Right lobe of liver (tissue), 6 donors: ENCODE data around the gene CST6. TPM values are rescaled to one million over a fixed set of nuclear protein-coding genes. Genes with fewer than 3 reads are reported as not detected.

ENCODE experiments used
- ATAC-seq, 4 donors: fragments of 200-7000 bp; cut with Tn5 transposase; one replicate each; pipeline ENCODE4 v1.9.1; 2020; ENCODE audit warnings: mild to moderate bottlenecking in 4 of 4, moderate library complexity in 4 of 4
- DNase-seq, 3 donors: peaks; one replicate each; pipeline ENCODE4 v3.0.0-alpha.2; 2020
- H3K27ac ChIP-seq, 3 donors: fragments of 200-600 bp; one replicate each; pipeline ENCODE4 v1.8.0; 2022
- H3K27me3 ChIP-seq, 2 donors: fragments of 200-600 bp; one replicate each; pipeline ENCODE4 v1.8.0; 2022
- H3K36me3 ChIP-seq, 4 donors: fragments of 200-600 bp; sonication (generic) in 1 of 4; one replicate each; pipeline versions ENCODE4 v1.5.1 to v1.8.0; 2017 to 2022; ENCODE audit warnings: control low read depth in 1 of 4
- H3K4me1 ChIP-seq, 4 donors: fragments of 200-600 bp; sonication (generic) in 1 of 4; one replicate each; pipeline versions ENCODE4 v1.5.1 to v1.8.0; 2017 to 2022; ENCODE audit warnings: control low read depth in 1 of 4
- H3K4me3 ChIP-seq, 3 donors: fragments of 200-600 bp; one replicate each; pipeline ENCODE4 v1.8.0; 2022
- H3K9me3 ChIP-seq, 4 donors: fragments of 200-600 bp; sonication (generic) in 1 of 4; one replicate each; pipeline versions ENCODE4 v1.5.1 to v1.8.0; 2017 to 2022; ENCODE audit warnings: control low read depth in 1 of 4
- CTCF ChIP-seq, 4 donors: fragments of 200-600 bp in 3 of 4; fragments of 450-650 bp in 1 of 4; IDR thresholded peaks; one replicate each; pipeline versions ENCODE4 v1.5.1 to v1.8.0; 2016 to 2022; ENCODE audit warnings: antibody characterized with exemption in 4 of 4, mild to moderate bottlenecking in 2 of 4
- POLR2A ChIP-seq: fragments of 450-650 bp; IDR thresholded peaks from one replicate; pipeline ENCODE4 v1.6.1; 2017; ENCODE audit warnings: antibody characterized with exemption, mild to moderate bottlenecking
- WGBS: methylation state at CpG from one replicate; pipeline ENCODE4 v1.1.6; 2018; ENCODE audit warnings: low coverage, low lambda C conversion rate; ENCODE audit not compliant: insufficient coverage; ENCODE audit errors: missing lambda C conversion rate; 5-methylcytosine and 5-hydroxymethylcytosine counted together
- intact Hi-C, 2 donors: fragments of 100-400 bp; cut with DNase I; formaldehyde crosslinking; loops; one replicate each; pipeline versions ENCODE4 v1.11.2 to v1.14.1; 2022
- total RNA-seq, 6 experiments: library from RNA; depleted of rRNA in 2 of 6; stranded (reverse); fragments of >200 nt in 2 of 6; fragmentation: NEBNext Ultra II Directional in 3 of 6; extraction: Animal tissue kit (Norgen Biotek cat#: 25700) in 3 of 6; gene quantifications; one replicate each; pipeline versions ENCODE4 v1.1.0 to v1.2.4, GENCODE V29; 2016 to 2023
- donor health status: DM: no; HTN: yes; CAD: no.
- donor health status: DM: no; HTN: no; CAD: no.
- donor health status: DM: no; HTN: no; CAD: no.
- donor health status: DM: no; HTN: yes; CAD: no.
- donor health status: DM: no; HTN: yes; CAD: no.

Gene CST6
- total RNA-seq, 6 experiments from 2014 or later, result not detected

GRCh38 chr11:66032957-66033735 lies 21.3 kb downstream of the CST6 start:
- Histone ChIP-seq H3K9me3 (no peaks in the 10 kb centered on the region), H3K4me3 (no peak overlapping the region), H3K36me3 (no peaks in the 10 kb centered on the region), H3K4me1 (no peaks in the 10 kb centered on the region), H3K27ac (no peak overlapping the region), H3K27me3 (no peaks in the 10 kb centered on the region)
- intact Hi-C loops, result no loop called here
- DNase-seq, result no peak
- 57% methylated on average over 8 of the region's 8 CpGs for WGBS
- TF ChIP-seq POLR2A (no peak), CTCF (IDR thresholded peaks at IDR 0.05) (no peak)
- ATAC-seq, result peak in 2 of 4 donors; percentile 62 to 63

- no peaks in the 10 kb centered on the region for H3K27me3 ChIP-seq
- no peak for ATAC-seq
- TF ChIP-seq POLR2A, result no peak
- TF ChIP-seq CTCF (IDR thresholded peaks at IDR 0.05), result no peak
- DNase-seq, result no peak
- WGBS, result 40% methylated on average over 1 of the region's 9 CpGs
- no peaks in the 10 kb centered on the region for H3K9me3 ChIP-seq
- intact Hi-C loops, result no loop called here
- no peak overlapping the region for H3K4me3 ChIP-seq
- no peaks in the 10 kb centered on the region for H3K36me3 ChIP-seq
- no peaks in the 10 kb centered on the region for H3K4me1 ChIP-seq
- no peak overlapping the region for H3K27ac ChIP-seq
These were observed 24.0 kb downstream of the CST6 start for GRCh38 chr11:66035653-66036333.

GRCh38 chr11:66036334-66036710 lies 24.5 kb downstream of the CST6 start:
- 74% methylated on average over 5 of the region's 5 CpGs for WGBS
- H3K9me3 ChIP-seq, result no peaks in the 10 kb centered on the region
- H3K36me3 ChIP-seq, result no peaks in the 10 kb centered on the region
- H3K4me3 ChIP-seq, result no peak overlapping the region
- H3K27ac ChIP-seq, result no peak overlapping the region
- DNase-seq (no peak), ATAC-seq (no peak)
- H3K4me1 ChIP-seq, result no peaks in the 10 kb centered on the region
- no peaks in the 10 kb centered on the region for H3K27me3 ChIP-seq
- no peak for TF ChIP-seq CTCF (IDR thresholded peaks at IDR 0.05)
- no peak for TF ChIP-seq POLR2A
- intact Hi-C loops, result no loop called here

- TF ChIP-seq CTCF (IDR thresholded peaks at IDR 0.05) (no peak), POLR2A (no peak)
- no peaks in the 10 kb centered on the region for H3K4me1 ChIP-seq
- no peaks in the 10 kb centered on the region for H3K36me3 ChIP-seq
- H3K4me3 ChIP-seq, result no peak overlapping the region
- no peak overlapping the region for H3K27ac ChIP-seq
- H3K9me3 ChIP-seq, result no peaks in the 10 kb centered on the region
- ATAC-seq (peak in 2 of 4 donors; percentile 22 to 38), DNase-seq (peak in 1 of 3 donors; percentile 28)
- intact Hi-C loops, result no loop called here
- WGBS, result 56% methylated on average over 3 of the region's 3 CpGs
- no peaks in the 10 kb centered on the region for H3K27me3 ChIP-seq
These were observed 25.5 kb downstream of the CST6 start for GRCh38 chr11:66037327-66037726.
